Measurements from ENCODE around the gene PLEKHS1. TPM values are rescaled to one million over a fixed set of nuclear protein-coding genes. Genes with fewer than 3 reads are reported as not detected.
"Not testable (repeated sequence)": the region's sequence is repeated elsewhere in the genome, so short reads cannot be mapped to it uniquely, and the experiment has no call there.

The PLEKHS1 gene
- total RNA-seq, 2 experiments from 2014 or later = 0.08 TPM; not detected in 1

DNA sequence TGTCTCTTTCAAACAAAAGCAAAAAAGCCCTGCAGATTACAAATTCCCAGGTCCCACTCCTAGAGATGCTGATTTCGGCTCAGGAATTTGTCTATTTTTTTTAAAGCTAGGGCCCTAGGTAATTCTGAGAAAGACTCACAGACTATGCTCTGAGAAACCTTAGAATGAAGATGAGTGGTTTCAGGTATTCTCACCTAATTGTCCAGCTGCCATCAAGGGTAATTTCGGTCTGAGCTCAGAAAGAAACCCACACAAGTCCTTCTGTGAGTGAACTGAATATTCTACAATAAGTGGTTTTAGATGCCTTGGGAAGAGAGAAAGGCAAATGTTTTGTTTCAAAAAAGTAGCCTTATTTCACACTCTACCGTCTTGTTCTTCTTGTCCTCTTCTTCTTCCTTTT, 56.7 kb downstream of the PLEKHS1 start:
- no peak for DNase-seq
- no peak overlapping the region for H3K27ac ChIP-seq (ENCODE audit: low read depth in 1 of 2, low read length in 2 of 2)
- peaks cover 22% of the 10 kb centered on the region for H3K27me3 Mint-ChIP-seq
- H3K4me3 ChIP-seq (ENCODE audit: low read length) = no peak overlapping the region
- no peaks in the 10 kb centered on the region for H3K36me3 ChIP-seq (ENCODE audit: insufficient read depth, low read length)
- H3K27ac Mint-ChIP-seq = no peak overlapping the region
- POLR2A ChIA-PET = no interaction called here
- no peak for ATAC-seq (ENCODE audit: poor library complexity)
- TF ChIP-seq, protein P1, sequence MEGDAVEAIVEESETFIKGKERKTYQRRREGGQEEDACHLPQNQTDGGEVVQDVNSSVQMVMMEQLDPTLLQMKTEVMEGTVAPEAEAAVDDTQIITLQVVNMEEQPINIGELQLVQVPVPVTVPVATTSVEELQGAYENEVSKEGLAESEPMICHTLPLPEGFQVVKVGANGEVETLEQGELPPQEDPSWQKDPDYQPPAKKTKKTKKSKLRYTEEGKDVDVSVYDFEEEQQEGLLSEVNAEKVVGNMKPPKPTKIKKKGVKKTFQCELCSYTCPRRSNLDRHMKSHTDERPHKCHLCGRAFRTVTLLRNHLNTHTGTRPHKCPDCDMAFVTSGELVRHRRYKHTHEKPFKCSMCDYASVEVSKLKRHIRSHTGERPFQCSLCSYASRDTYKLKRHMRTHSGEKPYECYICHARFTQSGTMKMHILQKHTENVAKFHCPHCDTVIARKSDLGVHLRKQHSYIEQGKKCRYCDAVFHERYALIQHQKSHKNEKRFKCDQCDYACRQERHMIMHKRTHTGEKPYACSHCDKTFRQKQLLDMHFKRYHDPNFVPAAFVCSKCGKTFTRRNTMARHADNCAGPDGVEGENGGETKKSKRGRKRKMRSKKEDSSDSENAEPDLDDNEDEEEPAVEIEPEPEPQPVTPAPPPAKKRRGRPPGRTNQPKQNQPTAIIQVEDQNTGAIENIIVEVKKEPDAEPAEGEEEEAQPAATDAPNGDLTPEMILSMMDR (IDR thresholded peaks at IDR 0.05) = no peak
- intact Hi-C loops (cut with DNase I, micrococcal nuclease) = loop anchor here in 1 of 2 experiments (10.0 kb wide), 1 partner anchor 187 kb away; no protein-coding TSS in a partner anchor
- no peak overlapping the region for H3K4me3 Mint-ChIP-seq
- no peaks in the 10 kb centered on the region for H3K9me3 ChIP-seq (ENCODE audit: control insufficient read depth in 1 of 2, insufficient read depth in 1 of 2, low read length in 2 of 2)
- no peaks in the 10 kb centered on the region for H3K9me3 Mint-ChIP-seq
- CTCF ChIA-PET = no interaction called here
- no peaks in the 10 kb centered on the region for H3K27me3 ChIP-seq (ENCODE audit: control insufficient read depth in 1 of 2, insufficient read depth in 2 of 2, low read length in 2 of 2)
- no peaks in the 10 kb centered on the region for H3K36me3 Mint-ChIP-seq (ENCODE audit: low read depth)
- no peaks in the 10 kb centered on the region for H3K4me1 ChIP-seq (ENCODE audit: insufficient read depth, low read length)
- no peaks in the 10 kb centered on the region for H3K4me1 Mint-ChIP-seq (ENCODE audit: low read depth)

DNA sequence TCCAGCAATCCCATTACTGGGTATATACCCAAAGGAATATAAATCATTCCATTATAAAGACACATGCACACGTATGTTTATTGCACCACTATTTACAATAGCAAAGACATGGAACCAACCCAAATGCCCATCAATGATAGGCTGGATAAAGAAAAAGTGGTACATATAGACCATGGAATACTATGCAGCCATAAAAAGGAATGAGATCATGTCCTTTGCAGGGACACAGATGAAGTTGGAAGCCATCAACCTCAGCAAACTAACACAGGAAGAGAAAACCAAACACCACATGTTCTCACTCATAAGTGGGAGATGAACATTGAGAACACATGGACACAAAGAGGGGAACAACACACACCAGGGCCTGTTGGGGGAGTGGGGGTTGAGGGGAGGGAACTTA, 63.2 kb downstream of the PLEKHS1 start:
- H3K4me1 ChIP-seq (ENCODE audit: insufficient read depth, low read length); H3K27me3 ChIP-seq (ENCODE audit: control insufficient read depth in 1 of 2, insufficient read depth in 2 of 2, low read length in 2 of 2); ATAC-seq (ENCODE audit: poor library complexity); H3K4me3 Mint-ChIP-seq; H3K4me1 Mint-ChIP-seq (ENCODE audit: low read depth); H3K27ac ChIP-seq (ENCODE audit: low read depth in 1 of 2, low read length in 2 of 2); H3K4me3 ChIP-seq (ENCODE audit: low read length); POLR2A ChIA-PET; CTCF ChIA-PET; H3K9me3 ChIP-seq (ENCODE audit: control insufficient read depth in 1 of 2, insufficient read depth in 1 of 2, low read length in 2 of 2); H3K36me3 ChIP-seq (ENCODE audit: insufficient read depth, low read length); H3K27ac Mint-ChIP-seq; intact Hi-C loops (cut with DNase I, micrococcal nuclease); H3K36me3 Mint-ChIP-seq (ENCODE audit: low read depth); H3K9me3 Mint-ChIP-seq; DNase-seq; H3K27me3 Mint-ChIP-seq: not testable (repeated sequence)

DNA sequence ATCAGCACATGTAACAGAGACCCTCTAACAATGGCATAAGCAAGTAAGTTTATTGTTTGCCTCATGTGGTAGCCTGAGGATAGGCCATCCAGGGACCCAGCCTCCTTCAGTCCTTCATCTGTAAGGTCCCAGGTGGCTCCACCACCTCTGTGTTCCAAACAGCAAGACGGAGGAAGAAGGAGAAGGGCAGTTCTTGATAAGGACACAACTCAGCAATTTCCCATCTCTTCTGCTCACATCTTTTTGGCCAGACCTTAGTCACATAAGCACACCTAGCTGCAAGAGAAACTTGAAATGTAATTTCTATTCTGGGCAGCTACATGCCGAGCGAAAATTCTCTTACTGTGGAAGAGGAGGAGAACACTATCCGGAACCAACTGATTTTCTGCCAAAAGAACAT, 68.5 kb downstream of the PLEKHS1 start:
- TF ChIP-seq, protein P1 (IDR thresholded peaks at IDR 0.05) = no peak
- no peaks in the 10 kb centered on the region for H3K36me3 Mint-ChIP-seq (ENCODE audit: low read depth)
- no peak overlapping the region for H3K4me3 ChIP-seq (ENCODE audit: low read length)
- H3K9me3 ChIP-seq (ENCODE audit: control insufficient read depth in 1 of 2, insufficient read depth in 1 of 2, low read length in 2 of 2) = peaks cover 0 to under 1% of the 10 kb centered on the region in 2 experiments
- ATAC-seq (ENCODE audit: poor library complexity) = no peak
- no peak for DNase-seq
- no peaks in the 10 kb centered on the region for H3K9me3 Mint-ChIP-seq
- no peaks in the 10 kb centered on the region for H3K4me1 ChIP-seq (ENCODE audit: insufficient read depth, low read length)
- no peaks in the 10 kb centered on the region for H3K27me3 Mint-ChIP-seq
- no peak overlapping the region for H3K4me3 Mint-ChIP-seq
- no peak overlapping the region for H3K27ac ChIP-seq (ENCODE audit: low read depth in 1 of 2, low read length in 2 of 2)
- POLR2A ChIA-PET = no interaction called here
- H3K27ac Mint-ChIP-seq = no peak overlapping the region
- CTCF ChIA-PET = no interaction called here
- no peaks in the 10 kb centered on the region for H3K36me3 ChIP-seq (ENCODE audit: insufficient read depth, low read length)
- H3K4me1 Mint-ChIP-seq (ENCODE audit: low read depth) = no peaks in the 10 kb centered on the region
- no peaks in the 10 kb centered on the region for H3K27me3 ChIP-seq (ENCODE audit: control insufficient read depth in 1 of 2, insufficient read depth in 2 of 2, low read length in 2 of 2)
- intact Hi-C loops (cut with DNase I, micrococcal nuclease) = no loop called here

DNA sequence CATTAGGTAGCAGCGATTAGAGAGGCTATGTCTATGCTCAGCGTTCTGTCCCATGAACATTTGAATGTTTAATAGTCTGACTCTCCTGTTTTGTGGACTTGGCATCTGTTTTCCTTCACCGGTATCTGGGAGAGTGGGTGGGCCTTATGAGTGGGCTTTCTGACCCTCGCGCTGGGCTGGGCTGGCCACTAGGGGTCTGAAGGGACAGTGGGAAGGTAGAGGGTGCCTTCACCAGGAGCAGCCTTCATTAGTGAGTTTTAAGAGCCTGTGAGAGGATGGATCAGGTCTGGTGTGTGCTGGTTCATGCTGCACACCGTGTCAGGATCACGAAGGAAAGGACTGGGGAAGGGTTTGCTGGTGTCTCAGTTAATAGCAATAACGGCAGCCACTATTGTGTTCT, 69.0 kb downstream of the PLEKHS1 start:
- ChIA-PET POLR2A (no interaction called here), CTCF (interaction anchor here (1.3 kb wide), 1 partner anchor 23 kb away, joined by 3 read pairs; no protein-coding TSS in a partner anchor)
- H3K27me3 Mint-ChIP-seq = no peaks in the 10 kb centered on the region
- H3K36me3 ChIP-seq (ENCODE audit: insufficient read depth, low read length) = no peaks in the 10 kb centered on the region
- ATAC-seq (ENCODE audit: poor library complexity) (no peak), DNase-seq (no peak)
- H3K27ac Mint-ChIP-seq = no peak overlapping the region
- H3K9me3 Mint-ChIP-seq = no peaks in the 10 kb centered on the region
- TF ChIP-seq, protein P1 (IDR thresholded peaks at IDR 0.05) = no peak
- H3K4me1 ChIP-seq (ENCODE audit: insufficient read depth, low read length) = no peaks in the 10 kb centered on the region
- H3K27ac ChIP-seq (ENCODE audit: low read depth in 1 of 2, low read length in 2 of 2) = no peak overlapping the region
- H3K27me3 ChIP-seq (ENCODE audit: control insufficient read depth in 1 of 2, insufficient read depth in 2 of 2, low read length in 2 of 2) = no peaks in the 10 kb centered on the region
- no peak overlapping the region for H3K4me3 Mint-ChIP-seq
- H3K36me3 Mint-ChIP-seq (ENCODE audit: low read depth) = no peaks in the 10 kb centered on the region
- intact Hi-C loops (cut with DNase I, micrococcal nuclease) = no loop called here
- H3K9me3 ChIP-seq (ENCODE audit: control insufficient read depth in 1 of 2, insufficient read depth in 1 of 2, low read length in 2 of 2) = peaks cover 0 to 3% of the 10 kb centered on the region in 2 experiments
- H3K4me1 Mint-ChIP-seq (ENCODE audit: low read depth) = no peaks in the 10 kb centered on the region
- H3K4me3 ChIP-seq (ENCODE audit: low read length) = no peak overlapping the region

DNA sequence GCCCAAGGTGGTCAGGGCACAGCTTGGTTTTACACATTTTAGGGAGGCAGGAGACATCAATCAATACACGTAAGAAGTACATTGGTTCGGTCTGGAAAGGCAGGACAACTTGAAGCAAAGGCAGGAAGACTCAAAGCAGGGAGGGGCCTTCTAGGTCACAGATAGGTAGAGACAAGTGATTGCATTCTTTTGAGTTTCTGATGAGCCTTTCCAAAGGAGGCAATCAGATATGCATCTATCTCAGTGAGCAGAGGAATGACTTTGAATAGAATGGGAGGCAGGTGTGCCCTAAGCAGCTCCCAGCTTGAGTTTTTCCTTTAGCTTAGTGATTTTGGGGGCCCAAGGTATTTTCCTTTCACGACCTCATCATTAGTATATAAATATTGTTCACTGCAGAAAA, 69.8 kb downstream of the PLEKHS1 start:
- H3K36me3 ChIP-seq (ENCODE audit: insufficient read depth, low read length); H3K4me1 Mint-ChIP-seq (ENCODE audit: low read depth); H3K27me3 Mint-ChIP-seq; H3K27ac ChIP-seq (ENCODE audit: low read depth in 1 of 2, low read length in 2 of 2); H3K9me3 Mint-ChIP-seq; ATAC-seq (ENCODE audit: poor library complexity); H3K4me3 Mint-ChIP-seq; H3K4me1 ChIP-seq (ENCODE audit: insufficient read depth, low read length); H3K36me3 Mint-ChIP-seq (ENCODE audit: low read depth); H3K27ac Mint-ChIP-seq; H3K4me3 ChIP-seq (ENCODE audit: low read length); H3K9me3 ChIP-seq (ENCODE audit: control insufficient read depth in 1 of 2, insufficient read depth in 1 of 2, low read length in 2 of 2); H3K27me3 ChIP-seq (ENCODE audit: control insufficient read depth in 1 of 2, insufficient read depth in 2 of 2, low read length in 2 of 2); DNase-seq; intact Hi-C loops (cut with DNase I, micrococcal nuclease); POLR2A ChIA-PET: not testable (repeated sequence)
- CTCF ChIA-PET = interaction anchor here (1.3 kb wide), 1 partner anchor 23 kb away, joined by 3 read pairs; no protein-coding TSS in a partner anchor
